Lower leg skin (tissue), 3 donors: ENCODE data around the gene TOR4A.

Experiments
- CTCF ChIP-seq, 3 donors: fragments of 450-650 bp; IDR thresholded peaks; one replicate each; pipeline ENCODE4 v1.5.1; 2016; ENCODE audit warnings: antibody characterized with exemption in 3 of 3, mild to moderate bottlenecking in 3 of 3, moderate library complexity in 2 of 3
- POLR2A ChIP-seq, 2 donors: fragments of 450-650 bp; IDR thresholded peaks; one replicate each; pipeline ENCODE4 v1.6.1; 2016 to 2017; ENCODE audit warnings: antibody characterized with exemption in 2 of 2, mild to moderate bottlenecking in 1 of 2, moderate library complexity in 1 of 2

GRCh38 chr9:137299938-137300337 lies 22.4 kb downstream of the TOR4A start:
- TF ChIP-seq CTCF (IDR thresholded peaks at IDR 0.05): no peak
- no peak for TF ChIP-seq POLR2A (IDR thresholded peaks at IDR 0.05)
